A549 (cell line): ENCODE results near the gene STARD13. TPM values are rescaled to one million over a fixed set of nuclear protein-coding genes. Genes with fewer than 3 reads are reported as not detected.

Experiments
- ATAC-seq, 2 experiments: fragments of 200-7000 bp in 1 of 2; fragments of >200 bp in 1 of 2; cut with Nextera tagmentation in 1 of 2; cut with Tn5 transposase in 1 of 2; 3 replicates each; pipeline versions ENCODE4 v1.8.0 to v1.9.1; 2018 to 2020; ENCODE audit warnings: mild to moderate bottlenecking in 1 of 2, moderate library complexity in 1 of 2
- CTCF ChIA-PET: fragments of 300-600 bp; sonication (Branson Sonifier 250); formaldehyde crosslinking; extraction: SDS; loops from one replicate; lab custom pipeline; 2021; ENCODE audit warnings: antibody characterized with exemption, inconsistent platforms; lab: Yijun Ruan, JAX
- POLR2A ChIA-PET: fragments of 350-600 bp; formaldehyde crosslinking; extraction: SDS; loops from one replicate; lab custom pipeline; 2021; ENCODE audit warnings: antibody characterized with exemption, inconsistent platforms; lab: Yijun Ruan, JAX
- DNase-seq, 2 experiments: peaks; one replicate each; pipeline versions ENCODE4 v3.0.0 to v3.0.0-alpha.2; 2011 to 2016; ENCODE audit warnings: low read depth in 1 of 2, low spot score in 1 of 2
- FAIRE-seq: peaks from 2 replicates; lab custom pipeline; 2011; peaks lifted over from hg19 to GRCh38; lab: Jason Lieb, UNC
- H3K27ac ChIP-seq, 2 experiments: fragments of >200 bp; sonication (Bioruptor Twin); formaldehyde crosslinking; 3 replicates each; pipeline ENCODE4 v1.5.1; 2016 to 2017
- H3K4me1 ChIP-seq: fragments of >200 bp; sonication (Bioruptor Twin); formaldehyde crosslinking; 3 replicates; pipeline ENCODE4 v1.6.1; 2016
- H3K4me2 ChIP-seq: fragments of >200 bp; sonication (Bioruptor Twin); formaldehyde crosslinking; 3 replicates; pipeline ENCODE4 v1.6.1; 2016
- H3K4me3 ChIP-seq: fragments of >200 bp; sonication (Bioruptor Twin); formaldehyde crosslinking; 3 replicates; pipeline ENCODE4 v1.5.1; 2016
- H3K9me3 ChIP-seq: fragments of >200 bp; sonication (Bioruptor Twin); formaldehyde crosslinking; 3 replicates; pipeline ENCODE4 v1.6.1; 2016
- BHLHE40 ChIP-seq: IDR thresholded peaks from 2 replicates; pipeline ENCODE4 v1.6.1; 2012; ENCODE audit warnings: low read depth, low read length, inconsistent platforms
- CBX2 ChIP-seq: fragments of 200-600 bp; sonication (generic); IDR thresholded peaks from 2 replicates; pipeline ENCODE4 v1.6.1; 2016; ENCODE audit warnings: low read depth, mild to moderate bottlenecking, borderline replicate concordance
- EP300 ChIP-seq, 2 experiments: fragments of >200 bp; sonication (Bioruptor Twin); formaldehyde crosslinking; IDR thresholded peaks; 2 replicates in 1 of 2; 3 replicates in 1 of 2; pipeline ENCODE4 v1.6.1; 2016 to 2017
- GATA3 ChIP-seq: IDR thresholded peaks from 2 replicates; pipeline ENCODE4 v1.6.1; 2012; ENCODE audit warnings: borderline replicate concordance
- HDAC2 ChIP-seq: fragments of 200-600 bp; sonication (generic); IDR thresholded peaks from 2 replicates; pipeline ENCODE4 v1.6.1; 2016
- HEYL ChIP-seq: fragments of 250-450 bp; sonication (Bioruptor Pico); IDR thresholded peaks from 2 replicates; pipeline ENCODE4 v1.8.0; 2021; ENCODE audit warnings: mild to moderate bottlenecking, moderate library complexity
- HOXB5 ChIP-seq: fragments of 250-450 bp; sonication (Bioruptor Pico); IDR thresholded peaks from 2 replicates; pipeline ENCODE4 v1.5.0; 2020; ENCODE audit warnings: mild to moderate bottlenecking, moderate library complexity
- JUNB ChIP-seq: fragments of >200 bp; sonication (Bioruptor Twin); formaldehyde crosslinking; IDR thresholded peaks from 2 replicates; pipeline ENCODE4 v1.6.1; 2016
- KDM1A ChIP-seq: fragments of 200-600 bp; sonication (generic); IDR thresholded peaks from 2 replicates; pipeline ENCODE4 v1.6.1; 2016; ENCODE audit warnings: low read depth, mild to moderate bottlenecking
- MAFK ChIP-seq: fragments of 450-650 bp; IDR thresholded peaks from 2 replicates; pipeline ENCODE4 v1.6.1; 2014; ENCODE audit not compliant: partially characterized antibody
- MAZ ChIP-seq: fragments of 150-350 bp; IDR thresholded peaks from 2 replicates; pipeline ENCODE4 v1.6.1; 2014; ENCODE audit warnings: antibody characterized with exemption, low read depth, low read length, borderline replicate concordance
- POLR2AphosphoS2 ChIP-seq: conservative IDR thresholded peaks from 2 replicates; pipeline ENCODE4 v1.6.1; 2012; ENCODE audit warnings: low read length, improper control_type of control experiment, inconsistent platforms
- RARB ChIP-seq: fragments of 250-450 bp; sonication (Bioruptor Pico); IDR thresholded peaks from 2 replicates; pipeline ENCODE4 v1.8.0; 2021; ENCODE audit warnings: mild to moderate bottlenecking, moderate library complexity
- RCOR1 ChIP-seq: fragments of 150-350 bp; IDR thresholded peaks from 2 replicates; pipeline ENCODE4 v1.6.1; 2014; ENCODE audit warnings: antibody characterized with exemption, low read length, low read depth
- RNF2 ChIP-seq: fragments of 200-600 bp; sonication (generic); IDR thresholded peaks from 2 replicates; pipeline ENCODE4 v1.6.1; 2016; ENCODE audit warnings: low read depth, mild to moderate bottlenecking, antibody characterized with exemption, moderate library complexity, borderline replicate concordance
- SMC3 ChIP-seq: fragments of >200 bp; sonication (Bioruptor Twin); formaldehyde crosslinking; IDR thresholded peaks from 3 replicates; pipeline ENCODE4 v1.6.1; 2018; ENCODE audit warnings: inconsistent platforms
- SREBF2 ChIP-seq: fragments of 450-650 bp; IDR thresholded peaks from 2 replicates; pipeline ENCODE4 v1.6.1; 2014; ENCODE audit warnings: mild to moderate bottlenecking, moderate library complexity
- TFCP2L1 ChIP-seq: fragments of 250-450 bp; sonication (Bioruptor Pico); IDR thresholded peaks from 2 replicates; pipeline ENCODE4 v1.5.0; 2021; ENCODE audit warnings: mild to moderate bottlenecking
- TP53 ChIP-seq: fragments of 250-450 bp; sonication (Bioruptor Pico); IDR thresholded peaks from 2 replicates; pipeline ENCODE4 v1.5.0; 2021; ENCODE audit warnings: mild to moderate bottlenecking, moderate library complexity
- ZC3H11A ChIP-seq: fragments of 450-650 bp; IDR thresholded peaks from 2 replicates; pipeline ENCODE4 v1.6.1; 2014; ENCODE audit warnings: antibody characterized with exemption, mild to moderate bottlenecking
- ZSCAN20 ChIP-seq: fragments of 250-450 bp; sonication (Bioruptor Pico); IDR thresholded peaks from 2 replicates; pipeline ENCODE4 v1.8.0; 2022; ENCODE audit warnings: mild to moderate bottlenecking, moderate library complexity
- WGBS: methylation state at CpG from one replicate; pipeline ENCODE4 v1.1.6; 2017; ENCODE audit errors: missing lambda C conversion rate; 5-methylcytosine and 5-hydroxymethylcytosine counted together
- polyA plus RNA-seq, 4 experiments: library from polyadenylated mRNA; depleted of rRNA in 3 of 4; stranded (reverse); fragments of >200 nt; fragmentation: RNase III in 1 of 4; extraction: RNeasy Plus Mini Kit Qiagen cat#74134 plus additional on column Dnase treatment in 1 of 4; gene quantifications; 2 replicates in 3 of 4; 3 replicates in 1 of 4; pipeline ENCODE4 v1.2.3, GENCODE V29; 2011 to 2017
- TF ChIP-seq, protein P1 (sequence below): fragments of >200 bp; sonication (Bioruptor Twin); formaldehyde crosslinking; IDR thresholded peaks from 2 replicates; pipeline ENCODE4 v1.6.1; 2016
- TF ChIP-seq, protein P2 (sequence below): fragments of 250-450 bp; sonication (Bioruptor Pico); IDR thresholded peaks from 2 replicates; pipeline ENCODE4 v1.5.0; 2021; ENCODE audit warnings: mild to moderate bottlenecking, moderate library complexity, borderline replicate concordance
- TF ChIP-seq, protein P3 (sequence below): fragments of 450-650 bp; IDR thresholded peaks from 2 replicates; pipeline ENCODE4 v1.6.1; 2014; ENCODE audit warnings: antibody characterized with exemption
- TF ChIP-seq, protein P4 (sequence below): fragments of >200 bp; sonication (Bioruptor Twin); formaldehyde crosslinking; IDR thresholded peaks from 3 replicates; pipeline ENCODE4 v1.5.1; 2016
- TF ChIP-seq, protein P5 (sequence below): fragments of 150-350 bp; IDR thresholded peaks from 2 replicates; pipeline ENCODE4 v1.6.1; 2014; ENCODE audit warnings: low read depth, mild to moderate bottlenecking, low read length
- TF ChIP-seq, protein P6 (sequence below): IDR thresholded peaks from 2 replicates; pipeline ENCODE4 v1.6.1; 2012

Gene STARD13
- polyA plus RNA-seq, 2 of the 4 experiments (the other 2 are of a cell fraction) = 2.4 to 2.8 TPM

DNA sequence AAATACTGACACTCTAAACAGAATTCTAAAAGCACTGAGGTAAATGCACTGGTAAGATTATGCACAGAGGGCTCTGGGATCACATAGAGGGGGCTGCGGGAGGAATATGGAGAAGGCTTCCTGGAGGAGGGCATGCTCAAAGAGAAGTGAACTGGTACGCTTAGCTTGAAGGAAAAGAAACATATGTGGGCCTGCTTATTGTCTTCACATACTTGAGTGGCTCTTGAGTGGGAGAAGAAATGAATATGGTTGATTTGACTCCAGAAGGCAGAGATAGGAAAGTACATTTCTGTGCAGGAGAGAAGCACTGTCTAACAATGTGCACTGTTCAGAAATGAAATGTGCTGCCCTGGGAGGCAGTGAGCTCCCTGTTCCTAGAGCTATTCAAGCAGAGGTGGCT lies 178.2 kb downstream of the STARD13 start (continued):
- TF ChIP-seq JUNB (no peak), SREBF2 (no peak), HDAC2 (no peak), RARB (CRISPR knock-in tag) (no peak), MAZ (no peak), CBX2 (no peak), HEYL (CRISPR knock-in tag) (no peak)

DNA sequence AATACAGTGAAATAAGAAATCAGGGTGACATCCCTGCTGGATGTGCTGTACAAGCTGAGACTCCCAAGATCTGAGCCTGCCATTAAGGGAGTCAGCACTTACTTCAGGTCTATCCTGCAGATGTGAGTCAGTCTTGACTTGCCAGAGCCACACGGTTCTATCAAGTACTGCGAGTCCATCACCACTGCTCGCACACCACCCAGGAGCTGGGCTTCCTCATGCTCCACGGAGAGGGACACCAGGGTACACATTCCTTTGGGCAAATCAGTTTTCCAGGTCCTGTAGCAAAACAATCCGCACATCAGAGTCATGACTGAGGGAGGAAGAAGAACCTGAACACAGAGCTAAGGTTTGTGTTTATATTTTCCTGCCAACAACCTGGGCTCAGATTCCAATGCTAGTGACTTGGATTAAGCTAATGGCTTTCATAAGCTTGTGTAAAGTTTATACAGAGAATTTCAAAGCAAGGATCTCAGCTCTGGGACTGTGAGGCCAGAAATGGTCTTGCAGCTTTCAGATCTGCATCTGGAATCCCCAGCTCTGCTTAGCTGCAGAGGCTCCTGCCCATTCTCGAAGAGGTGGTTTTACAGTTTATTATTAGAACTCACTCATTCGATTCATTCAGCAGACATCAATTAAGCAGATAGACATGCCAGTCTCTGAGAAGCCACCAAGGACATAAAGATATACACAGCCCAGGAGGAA lies 178.7 kb downstream of the STARD13 start:
- no peak for ATAC-seq
- no peak overlapping the region for H3K27ac ChIP-seq
- no peaks in the 10 kb centered on the region for H3K9me3 ChIP-seq
- ChIA-PET CTCF (interaction anchor here (0.6 kb wide), 1 partner anchor 58 kb away, joined by 3 read pairs; no protein-coding TSS in a partner anchor), POLR2A (no interaction called here)
- no peak overlapping the region for H3K4me2 ChIP-seq
- FAIRE-seq = no peak
- H3K4me1 ChIP-seq = no peaks in the 10 kb centered on the region
- no peak for DNase-seq
- TF ChIP-seq POLR2AphosphoS2 (no peak), MAFK (no peak), HDAC2 (no peak), MAZ (no peak), RNF2 (no peak), CBX2 (no peak), RCOR1 (no peak), BHLHE40 (no peak), TP53 (CRISPR knock-in tag) (no peak)
- TF ChIP-seq, protein P1, sequence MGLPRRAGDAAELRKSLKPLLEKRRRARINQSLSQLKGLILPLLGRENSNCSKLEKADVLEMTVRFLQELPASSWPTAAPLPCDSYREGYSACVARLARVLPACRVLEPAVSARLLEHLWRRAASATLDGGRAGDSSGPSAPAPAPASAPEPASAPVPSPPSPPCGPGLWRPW = no peak
- TF ChIP-seq, protein P2, sequence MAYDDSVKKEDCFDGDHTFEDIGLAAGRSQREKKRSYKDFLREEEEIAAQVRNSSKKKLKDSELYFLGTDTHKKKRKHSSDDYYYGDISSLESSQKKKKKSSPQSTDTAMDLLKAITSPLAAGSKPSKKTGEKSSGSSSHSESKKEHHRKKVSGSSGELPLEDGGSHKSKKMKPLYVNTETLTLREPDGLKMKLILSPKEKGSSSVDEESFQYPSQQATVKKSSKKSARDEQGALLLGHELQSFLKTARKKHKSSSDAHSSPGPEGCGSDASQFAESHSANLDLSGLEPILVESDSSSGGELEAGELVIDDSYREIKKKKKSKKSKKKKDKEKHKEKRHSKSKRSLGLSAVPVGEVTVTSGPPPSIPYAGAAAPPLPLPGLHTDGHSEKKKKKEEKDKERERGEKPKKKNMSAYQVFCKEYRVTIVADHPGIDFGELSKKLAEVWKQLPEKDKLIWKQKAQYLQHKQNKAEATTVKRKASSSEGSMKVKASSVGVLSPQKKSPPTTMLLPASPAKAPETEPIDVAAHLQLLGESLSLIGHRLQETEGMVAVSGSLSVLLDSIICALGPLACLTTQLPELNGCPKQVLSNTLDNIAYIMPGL (CRISPR knock-in tag) = no peak
- TF ChIP-seq, all 56 proteins: peak for 0
- no peak overlapping the region for H3K4me3 ChIP-seq
- 82% methylated on average over 7 of the region's 7 CpGs for WGBS

DNA sequence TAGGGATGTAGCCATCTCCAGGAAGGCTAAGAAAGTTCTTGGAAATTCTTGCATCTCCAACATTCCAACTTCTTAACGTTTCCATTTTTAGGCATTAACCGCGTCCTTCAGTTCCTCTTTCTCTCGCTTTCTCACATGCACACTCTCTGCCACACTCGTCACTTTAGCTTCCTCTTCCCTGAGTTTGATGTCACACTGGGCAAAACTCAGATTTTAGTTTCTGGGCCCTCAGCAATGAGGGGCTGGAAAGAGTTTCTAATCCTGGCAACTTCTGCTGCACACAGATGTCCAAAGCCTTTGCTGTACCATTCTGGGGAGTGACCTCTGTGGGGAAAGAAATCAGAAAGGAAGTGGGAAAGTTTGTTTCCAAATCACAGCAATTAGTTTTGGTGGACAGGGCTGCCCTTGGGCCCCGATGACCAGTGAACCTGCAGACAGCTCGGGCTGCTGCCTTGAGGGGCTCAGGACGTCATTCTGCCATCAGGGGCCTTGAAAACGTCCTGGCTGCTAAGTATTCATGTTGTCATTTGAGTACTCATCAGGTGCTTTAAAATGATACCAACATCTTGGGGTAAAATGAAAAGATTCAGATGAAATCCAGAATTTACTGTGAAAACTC lies 180.1 kb downstream of the STARD13 start:
- POLR2A ChIA-PET = no interaction called here
- no peak for FAIRE-seq
- 85% methylated on average over 6 of the region's 9 CpGs for WGBS

DNA sequence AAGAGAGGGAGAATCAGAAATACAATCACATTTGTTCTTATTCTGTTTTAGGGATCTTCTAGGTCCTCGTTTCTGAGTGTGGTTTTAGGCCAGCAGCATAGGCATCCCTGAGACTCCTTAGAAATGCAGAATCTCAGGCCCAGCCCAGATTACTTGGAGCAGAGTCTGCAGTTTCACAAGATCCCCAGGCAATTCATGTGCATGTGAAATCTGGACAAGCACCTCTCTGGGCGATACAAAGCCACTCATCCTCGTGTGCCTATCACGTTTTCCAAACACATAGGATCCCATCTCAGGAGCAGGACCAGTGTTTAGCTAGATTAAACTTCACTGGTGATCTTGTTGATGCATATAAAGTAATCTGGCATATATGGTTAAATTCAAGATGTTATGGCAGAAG lies 182.1 kb downstream of the STARD13 start:
- no peaks in the 10 kb centered on the region for H3K9me3 ChIP-seq
- H3K27ac ChIP-seq = no peak overlapping the region
- DNase-seq (no peak), ATAC-seq (no peak), FAIRE-seq (no peak)
- ChIA-PET CTCF (no interaction called here), POLR2A (no interaction called here)
- no peak overlapping the region for H3K4me3 ChIP-seq
- WGBS = 82% methylated on average over 4 of the region's 4 CpGs
- no peak overlapping the region for H3K4me2 ChIP-seq
- no peaks in the 10 kb centered on the region for H3K4me1 ChIP-seq
- TF ChIP-seq JUNB (no peak), KDM1A (no peak), TFCP2L1 (CRISPR knock-in tag) (no peak), ZSCAN20 (CRISPR knock-in tag) (no peak), RNF2 (no peak), POLR2AphosphoS2 (no peak), MAZ (no peak), HOXB5 (no peak), GATA3 (no peak), CBX2 (no peak), ZC3H11A (no peak)
- TF ChIP-seq, protein P3, sequence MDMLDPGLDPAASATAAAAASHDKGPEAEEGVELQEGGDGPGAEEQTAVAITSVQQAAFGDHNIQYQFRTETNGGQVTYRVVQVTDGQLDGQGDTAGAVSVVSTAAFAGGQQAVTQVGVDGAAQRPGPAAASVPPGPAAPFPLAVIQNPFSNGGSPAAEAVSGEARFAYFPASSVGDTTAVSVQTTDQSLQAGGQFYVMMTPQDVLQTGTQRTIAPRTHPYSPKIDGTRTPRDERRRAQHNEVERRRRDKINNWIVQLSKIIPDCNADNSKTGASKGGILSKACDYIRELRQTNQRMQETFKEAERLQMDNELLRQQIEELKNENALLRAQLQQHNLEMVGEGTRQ = no peak
- TF ChIP-seq, protein P4, sequence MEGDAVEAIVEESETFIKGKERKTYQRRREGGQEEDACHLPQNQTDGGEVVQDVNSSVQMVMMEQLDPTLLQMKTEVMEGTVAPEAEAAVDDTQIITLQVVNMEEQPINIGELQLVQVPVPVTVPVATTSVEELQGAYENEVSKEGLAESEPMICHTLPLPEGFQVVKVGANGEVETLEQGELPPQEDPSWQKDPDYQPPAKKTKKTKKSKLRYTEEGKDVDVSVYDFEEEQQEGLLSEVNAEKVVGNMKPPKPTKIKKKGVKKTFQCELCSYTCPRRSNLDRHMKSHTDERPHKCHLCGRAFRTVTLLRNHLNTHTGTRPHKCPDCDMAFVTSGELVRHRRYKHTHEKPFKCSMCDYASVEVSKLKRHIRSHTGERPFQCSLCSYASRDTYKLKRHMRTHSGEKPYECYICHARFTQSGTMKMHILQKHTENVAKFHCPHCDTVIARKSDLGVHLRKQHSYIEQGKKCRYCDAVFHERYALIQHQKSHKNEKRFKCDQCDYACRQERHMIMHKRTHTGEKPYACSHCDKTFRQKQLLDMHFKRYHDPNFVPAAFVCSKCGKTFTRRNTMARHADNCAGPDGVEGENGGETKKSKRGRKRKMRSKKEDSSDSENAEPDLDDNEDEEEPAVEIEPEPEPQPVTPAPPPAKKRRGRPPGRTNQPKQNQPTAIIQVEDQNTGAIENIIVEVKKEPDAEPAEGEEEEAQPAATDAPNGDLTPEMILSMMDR = no peak
- TF ChIP-seq, protein P5, sequence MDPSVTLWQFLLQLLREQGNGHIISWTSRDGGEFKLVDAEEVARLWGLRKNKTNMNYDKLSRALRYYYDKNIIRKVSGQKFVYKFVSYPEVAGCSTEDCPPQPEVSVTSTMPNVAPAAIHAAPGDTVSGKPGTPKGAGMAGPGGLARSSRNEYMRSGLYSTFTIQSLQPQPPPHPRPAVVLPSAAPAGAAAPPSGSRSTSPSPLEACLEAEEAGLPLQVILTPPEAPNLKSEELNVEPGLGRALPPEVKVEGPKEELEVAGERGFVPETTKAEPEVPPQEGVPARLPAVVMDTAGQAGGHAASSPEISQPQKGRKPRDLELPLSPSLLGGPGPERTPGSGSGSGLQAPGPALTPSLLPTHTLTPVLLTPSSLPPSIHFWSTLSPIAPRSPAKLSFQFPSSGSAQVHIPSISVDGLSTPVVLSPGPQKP = no peak
- TF ChIP-seq, protein P6, sequence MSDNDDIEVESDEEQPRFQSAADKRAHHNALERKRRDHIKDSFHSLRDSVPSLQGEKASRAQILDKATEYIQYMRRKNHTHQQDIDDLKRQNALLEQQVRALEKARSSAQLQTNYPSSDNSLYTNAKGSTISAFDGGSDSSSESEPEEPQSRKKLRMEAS = no peak

More for the DNA sequence above, 180.1 kb downstream of the STARD13 start:
- CTCF ChIA-PET = no interaction called here
- Histone ChIP-seq H3K9me3 (no peaks in the 10 kb centered on the region), H3K4me3 (no peak overlapping the region), H3K27ac (no peak overlapping the region), H3K4me1 (no peaks in the 10 kb centered on the region), H3K4me2 (no peak overlapping the region)
- TF ChIP-seq EP300 (IDR thresholded peaks at IDR 0.05) (no peak), SMC3 (no peak)
- no peak for DNase-seq
- no peak for ATAC-seq
